Coronary artery (tissue), 2 donors: ENCODE results near the gene SPINK5.

Source experiments
- DNase-seq: peaks from one replicate; pipeline ENCODE4 v3.0.0-alpha.2; 2017; ENCODE audit warnings: low spot score
- H3K27ac ChIP-seq, 2 donors: fragments of 200-600 bp; sonication (generic); one replicate each; pipeline ENCODE4 v1.5.1; 2016 to 2019
- H3K4me3 ChIP-seq: fragments of 200-600 bp; sonication (generic); 2 replicates; pipeline ENCODE4 v1.5.1; 2016; ENCODE audit warnings: mild to moderate bottlenecking, moderate library complexity
- CTCF ChIP-seq: fragments of 200-600 bp; sonication (generic); IDR thresholded peaks from one replicate; pipeline ENCODE4 v1.5.1; 2019; ENCODE audit warnings: antibody characterized with exemption

SPINK5 gene

GRCh38 chr5:148135091-148136048 is 71.6 kb downstream of the SPINK5 start:
- TF ChIP-seq CTCF: no peak
- DNase-seq: no peak
- H3K4me3 ChIP-seq: no peak overlapping the region
- H3K27ac ChIP-seq: no peak overlapping the region

GRCh38 chr5:148140846-148141245 is 77.1 kb downstream of the SPINK5 start:
- H3K27ac ChIP-seq: no peak overlapping the region
- no peak for DNase-seq
- no peak for TF ChIP-seq CTCF
- H3K4me3 ChIP-seq: no peak overlapping the region

GRCh38 chr5:148141645-148142044 is 77.9 kb downstream of the SPINK5 start:
- Histone ChIP-seq H3K4me3 (no peak overlapping the region), H3K27ac (no peak overlapping the region)
- DNase-seq: no peak
- no peak for TF ChIP-seq CTCF

- no peak for DNase-seq
- Histone ChIP-seq H3K27ac (no peak overlapping the region), H3K4me3 (no peak overlapping the region)
- TF ChIP-seq CTCF: no peak
These were observed 82.1 kb downstream of the SPINK5 start for GRCh38 chr5:148145916-148146315.

GRCh38 chr5:148146487-148146886 is 82.7 kb downstream of the SPINK5 start:
- DNase-seq: no peak
- no peak for TF ChIP-seq CTCF
- Histone ChIP-seq H3K4me3 (no peak overlapping the region), H3K27ac (no peak overlapping the region)

- Histone ChIP-seq H3K27ac (no peak overlapping the region), H3K4me3 (no peak overlapping the region)
- no peak for DNase-seq
- TF ChIP-seq CTCF: no peak
These were observed 83.6 kb downstream of the SPINK5 start for GRCh38 chr5:148147415-148147814.

GRCh38 chr5:148151872-148152271 is 88.1 kb downstream of the SPINK5 start:
- no peak for DNase-seq
- Histone ChIP-seq H3K4me3 (no peak overlapping the region), H3K27ac (no peak overlapping the region)
- TF ChIP-seq CTCF: no peak
